Limb (tissue), 2 donors: ENCODE results near the gene ATP6V1A.
"Not testable (repeated sequence)": the region's sequence is repeated elsewhere in the genome, so short reads cannot be mapped to it uniquely, and the experiment has no call there.

Source experiments
- DNase-seq, 2 donors: peaks; one replicate each; pipeline ENCODE4 v3.0.0-alpha.2; 2016; ENCODE audit errors: extremely low spot score in 2 of 2

Gene ATP6V1A

GRCh38 chr3:113828600-113828999 lies 81.8 kb downstream of the ATP6V1A start:
- no peak for DNase-seq

- DNase-seq = no peak
Measured at GRCh38 chr3:113829576-113830354, 82.9 kb downstream of the ATP6V1A start.

- DNase-seq = no peak
Measured at GRCh38 chr3:113831103-113831355, 84.2 kb downstream of the ATP6V1A start.

- no peak for DNase-seq
Measured at GRCh38 chr3:113832477-113833164, 85.8 kb downstream of the ATP6V1A start.

GRCh38 chr3:113834983-113835382 lies 88.1 kb downstream of the ATP6V1A start:
- DNase-seq = no peak

GRCh38 chr3:113838631-113839209 lies 91.9 kb downstream of the ATP6V1A start, which contains the start of gene GRAMD1C:
GRAMD1C (plus strand) TSS chr3:113838788; CDS start chr3:113838910, 122 bp downstream.
- peak; percentile 90 to 92 for DNase-seq

- DNase-seq = no peak
Measured at GRCh38 chr3:113839551-113839950, 92.7 kb downstream of the ATP6V1A start.

GRCh38 chr3:113844622-113845222 lies 97.9 kb downstream of the ATP6V1A start:
- peak in 1 of 2 donors; percentile 54 for DNase-seq

- DNase-seq = no peak
Measured at GRCh38 chr3:113847247-113847646, 100.4 kb downstream of the ATP6V1A start.

GRCh38 chr3:113847664-113848461 lies 101.0 kb downstream of the ATP6V1A start:
- no peak for DNase-seq

GRCh38 chr3:113849071-113849470 lies 102.2 kb downstream of the ATP6V1A start:
- not testable (repeated sequence) for DNase-seq

- DNase-seq = not testable (repeated sequence)
Measured at GRCh38 chr3:113849841-113850240, 103.0 kb downstream of the ATP6V1A start.

GRCh38 chr3:113850391-113850790 lies 103.6 kb downstream of the ATP6V1A start:
- not testable (repeated sequence) for DNase-seq

GRCh38 chr3:113852506-113852905 lies 105.7 kb downstream of the ATP6V1A start:
- no peak for DNase-seq
